Measurements from ENCODE around the gene PIRT.

PIRT gene

GRCh38 chr17:10836966-10837590, 809 bp downstream of the PIRT start:
- TF ChIP-seq CTCF (IDR thresholded peaks at IDR 0.05; ENCODE audit: extremely low read depth, missing control alignments), result no peak
- DNase-seq (ENCODE audit: low spot score), result no peak

GRCh38 chr17:10836145-10836544, 1.7 kb downstream of the PIRT start:
- no peak for DNase-seq (ENCODE audit: low spot score)
- no peak for TF ChIP-seq CTCF (IDR thresholded peaks at IDR 0.05; ENCODE audit: extremely low read depth, missing control alignments)

- TF ChIP-seq CTCF (IDR thresholded peaks at IDR 0.05; ENCODE audit: extremely low read depth, missing control alignments), result no peak
- DNase-seq (ENCODE audit: low spot score), result no peak
Observed at GRCh38 chr17:10831696-10832095, 6.2 kb downstream of the PIRT start.

GRCh38 chr17:10827898-10828552, 9.9 kb downstream of the PIRT start:
- no peak for DNase-seq (ENCODE audit: low spot score)
- no peak for TF ChIP-seq CTCF (IDR thresholded peaks at IDR 0.05; ENCODE audit: extremely low read depth, missing control alignments)

GRCh38 chr17:10824874-10825273, 13.0 kb downstream of the PIRT start:
- DNase-seq (ENCODE audit: low spot score), result no peak

GRCh38 chr17:10821770-10822169, 16.1 kb downstream of the PIRT start:
- no peak for TF ChIP-seq CTCF (IDR thresholded peaks at IDR 0.05; ENCODE audit: extremely low read depth, missing control alignments)
- no peak for DNase-seq (ENCODE audit: low spot score)

More at GRCh38 chr17:10824874-10825273, 13.0 kb downstream of the PIRT start:
- no peak for TF ChIP-seq CTCF (IDR thresholded peaks at IDR 0.05; ENCODE audit: extremely low read depth, missing control alignments)

GRCh38 chr17:10821054-10821453, 16.8 kb downstream of the PIRT start:
- TF ChIP-seq CTCF (IDR thresholded peaks at IDR 0.05; ENCODE audit: extremely low read depth, missing control alignments), result no peak
- no peak for DNase-seq (ENCODE audit: low spot score)

All from GM20000 (cell line).